Hematopoietic multipotent progenitor cell treated with erythropoietin and hydrocortisone succinate and interleukin-3 and kit ligand, for 4 days (in vitro differentiated cells): ENCODE data around the gene PPFIBP2.
"Not testable (repeated sequence)": the region's sequence is repeated elsewhere in the genome, so short reads cannot be mapped to it uniquely, and the experiment has no call there.

Source experiments
- DNase-seq: peaks from one replicate; pipeline ENCODE4 v3.0.0-alpha.2; 2015

Gene PPFIBP2

DNA sequence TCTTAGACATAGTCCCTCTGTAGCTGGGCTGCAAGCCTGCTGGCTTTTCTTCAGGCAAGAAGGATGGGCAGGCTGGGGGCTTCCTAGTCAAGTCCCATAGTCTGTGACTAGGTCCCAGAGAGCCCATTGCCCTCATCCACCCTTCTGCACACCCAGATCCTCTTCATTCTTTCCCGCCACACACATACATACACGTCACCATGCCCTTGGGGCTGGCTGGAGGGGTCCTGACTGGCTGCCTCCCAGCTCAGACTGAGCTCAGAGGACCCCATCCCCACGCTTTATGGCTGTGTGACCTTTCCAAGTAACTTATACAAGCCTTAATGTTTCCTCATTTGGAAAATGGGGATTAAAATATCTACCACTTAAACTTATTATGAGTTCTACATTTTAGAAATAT lies 13.5 kb upstream of the PPFIBP2 start:
- no peak for DNase-seq

- DNase-seq = no peak
Measured at GRCh38 chr11:7501251-7501650, 12.5 kb upstream of the PPFIBP2 start.

- no peak for DNase-seq
Measured at GRCh38 chr11:7501894-7502293, 11.9 kb upstream of the PPFIBP2 start.

GRCh38 chr11:7506243-7506642 lies 7.6 kb upstream of the PPFIBP2 start:
- no peak for DNase-seq

DNA sequence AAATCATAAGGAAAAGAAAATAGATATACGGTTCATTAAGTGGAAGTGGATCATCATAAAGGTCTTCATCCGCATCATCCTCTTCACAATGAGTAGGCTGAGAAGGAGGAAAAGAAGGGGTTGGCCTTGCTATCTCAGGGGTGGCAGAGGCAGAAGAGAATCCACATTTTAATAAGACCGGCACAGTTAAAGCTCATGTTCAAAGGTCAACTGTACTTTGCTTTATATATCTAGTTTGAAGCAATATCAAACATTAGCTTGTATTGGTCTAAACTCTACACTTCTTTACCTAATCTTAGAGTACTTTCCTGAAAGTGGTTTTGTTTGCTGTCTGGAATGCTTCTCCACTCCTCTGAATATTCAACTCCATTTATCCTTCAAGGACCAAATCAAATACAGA lies 5.7 kb upstream of the PPFIBP2 start:
- DNase-seq = no peak

DNA sequence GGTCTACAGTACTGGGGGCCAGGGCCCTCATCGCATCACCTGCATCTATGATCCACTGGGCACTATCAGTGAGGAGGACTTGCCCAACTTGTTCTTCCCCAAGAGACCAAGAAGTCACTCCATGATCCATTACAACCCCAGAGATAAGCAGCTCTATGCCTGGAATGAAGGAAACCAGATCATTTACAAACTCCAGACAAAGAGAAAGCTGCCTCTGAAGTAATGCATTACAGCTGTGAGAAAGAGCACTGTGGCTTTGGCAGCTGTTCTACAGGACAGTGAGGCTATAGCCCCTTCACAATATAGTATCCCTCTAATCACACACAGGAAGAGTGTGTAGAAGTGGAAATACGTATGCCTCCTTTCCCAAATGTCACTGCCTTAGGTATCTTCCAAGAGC lies 3.8 kb upstream of the PPFIBP2 start:
- DNase-seq = no peak

DNA sequence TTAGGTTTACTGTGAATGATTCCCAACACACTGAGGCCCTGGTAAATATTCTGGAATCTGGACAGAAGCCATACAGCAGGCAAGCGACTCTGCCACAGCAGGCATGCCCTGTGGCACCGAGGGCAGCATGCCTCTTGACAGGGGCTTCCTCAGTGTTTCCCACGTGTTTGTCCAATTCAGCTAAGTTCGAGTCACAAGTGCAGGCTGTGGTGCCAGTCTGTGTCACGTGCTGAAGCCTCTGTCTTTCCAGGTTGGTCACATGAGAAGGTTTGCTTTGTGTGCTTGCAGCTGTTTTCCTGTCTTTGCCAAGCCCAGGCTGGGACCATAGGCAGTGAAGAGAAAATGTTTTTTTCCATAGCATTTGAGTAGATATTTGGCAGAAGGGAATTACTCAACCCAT lies 2.4 kb upstream of the PPFIBP2 start:
- peak; percentile 47 for DNase-seq

DNA sequence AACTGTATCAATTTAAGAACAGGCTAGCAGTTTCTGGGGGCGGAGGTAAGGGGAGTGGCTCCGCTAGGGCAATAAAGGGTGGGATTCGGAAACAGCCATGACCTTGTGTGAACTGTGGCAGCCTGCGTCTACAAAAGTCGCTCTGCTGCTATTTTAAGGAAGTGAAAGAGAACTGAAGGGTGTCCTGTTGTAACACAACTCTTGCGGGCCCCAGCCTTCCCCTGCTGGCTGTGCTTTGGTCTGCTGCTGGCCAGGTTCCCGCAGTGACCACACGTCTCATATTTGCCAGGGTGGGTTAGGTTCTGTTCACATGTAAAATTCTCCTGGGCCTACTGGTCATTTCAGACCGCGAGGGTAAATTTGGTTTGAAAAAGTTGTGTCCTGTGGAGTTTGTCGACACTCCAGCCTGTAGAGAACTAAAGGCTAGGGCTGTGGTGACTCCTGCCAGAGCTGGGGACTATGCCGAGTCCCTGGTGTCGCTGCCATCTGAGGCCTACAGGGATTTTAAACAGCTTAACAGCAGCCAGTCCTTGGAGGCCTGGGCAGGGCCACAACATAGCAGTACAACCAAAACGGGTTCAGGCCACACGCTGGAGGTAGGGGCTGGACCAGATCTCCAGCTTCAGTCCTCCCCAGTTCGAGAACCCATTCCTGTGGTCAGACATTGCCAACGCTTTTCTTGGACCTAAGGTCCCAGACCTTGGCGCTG lies 1.1 kb upstream of the PPFIBP2 start:
- DNase-seq = peak; percentile 79

GRCh38 chr11:7514099-7514591 lies 346 bp downstream of the PPFIBP2 start:
- DNase-seq = peak; percentile 28

DNA sequence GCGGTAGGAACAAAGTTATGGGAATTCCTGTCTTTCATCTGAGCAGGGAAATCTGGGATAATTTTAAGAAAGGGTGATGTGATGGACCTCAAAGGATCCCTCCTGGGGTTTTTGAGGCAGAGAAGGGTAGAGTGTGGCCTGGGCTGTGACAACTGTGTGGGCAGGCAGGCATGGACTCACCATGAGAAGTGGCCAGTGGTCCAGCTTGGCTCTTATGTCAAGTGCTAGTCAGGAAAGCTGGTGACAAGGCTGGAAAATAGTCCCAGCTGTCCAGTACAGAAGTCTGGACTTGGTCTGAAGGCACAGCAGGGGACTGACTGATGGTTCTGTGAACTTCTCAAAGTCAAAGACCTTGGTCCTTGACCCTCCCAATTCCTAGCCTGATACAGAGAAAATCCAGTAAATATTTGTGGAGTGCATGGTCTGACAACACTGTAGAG lies 1.7 kb downstream of the PPFIBP2 start:
- DNase-seq = no peak

GRCh38 chr11:7516475-7516874 lies 2.7 kb downstream of the PPFIBP2 start:
- no peak for DNase-seq

DNA sequence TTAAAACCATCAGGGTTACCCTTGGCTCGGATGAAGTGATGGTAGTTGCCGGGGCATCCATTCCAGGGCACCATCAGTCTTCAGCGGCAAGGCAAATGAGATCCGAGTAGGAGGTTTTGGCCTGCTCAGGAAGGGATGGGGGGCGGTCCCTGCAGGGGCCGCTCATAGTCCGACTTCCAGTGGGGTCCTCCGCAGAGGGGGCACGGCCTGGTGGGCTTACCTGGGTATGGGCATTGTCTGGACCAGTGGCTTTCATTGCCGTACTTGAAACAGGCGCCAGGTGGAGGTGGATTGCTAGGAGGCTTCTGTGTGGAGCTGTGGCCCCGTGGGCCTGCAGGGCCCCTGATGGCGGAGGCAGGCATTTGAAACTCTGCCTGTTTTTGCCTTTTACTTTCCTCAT lies 3.9 kb downstream of the PPFIBP2 start:
- not testable (repeated sequence) for DNase-seq

DNA sequence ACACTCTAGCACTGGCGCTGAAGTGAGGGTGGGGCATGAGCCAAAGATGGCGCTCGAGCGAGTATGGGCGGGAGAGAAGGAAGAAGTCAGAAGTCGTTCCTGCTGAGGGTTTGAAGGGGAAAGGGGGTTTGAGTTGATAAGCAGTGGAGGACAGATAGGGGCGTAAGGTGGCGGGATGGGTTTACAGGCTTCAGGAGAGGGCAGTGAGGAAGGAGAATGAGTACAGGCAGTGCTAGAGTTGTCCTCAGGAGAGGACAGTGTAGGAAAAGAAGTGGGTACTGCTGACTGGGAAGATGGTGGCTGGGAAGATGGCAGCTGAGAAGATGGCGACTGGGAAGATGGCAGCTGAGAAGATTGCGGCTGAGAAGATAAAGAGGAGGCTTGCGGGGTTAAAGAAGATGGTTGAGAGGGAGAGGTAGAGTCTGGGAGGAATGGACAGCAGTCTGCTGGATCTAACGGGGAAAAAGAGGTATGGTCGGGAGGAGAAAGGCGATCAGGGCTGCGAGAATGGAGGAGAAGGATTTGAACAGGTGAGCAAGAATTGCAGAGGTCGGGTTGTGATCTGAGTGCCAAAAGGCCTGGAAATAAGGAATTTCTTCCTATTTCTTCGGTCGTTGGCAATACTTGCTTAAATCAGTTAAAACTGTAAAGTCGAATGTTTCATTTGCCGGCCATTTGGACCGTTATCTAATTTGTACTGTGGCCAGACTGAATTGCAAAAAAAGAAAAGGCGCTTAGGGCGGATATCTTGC lies 5.2 kb downstream of the PPFIBP2 start:
- no peak for DNase-seq

DNA sequence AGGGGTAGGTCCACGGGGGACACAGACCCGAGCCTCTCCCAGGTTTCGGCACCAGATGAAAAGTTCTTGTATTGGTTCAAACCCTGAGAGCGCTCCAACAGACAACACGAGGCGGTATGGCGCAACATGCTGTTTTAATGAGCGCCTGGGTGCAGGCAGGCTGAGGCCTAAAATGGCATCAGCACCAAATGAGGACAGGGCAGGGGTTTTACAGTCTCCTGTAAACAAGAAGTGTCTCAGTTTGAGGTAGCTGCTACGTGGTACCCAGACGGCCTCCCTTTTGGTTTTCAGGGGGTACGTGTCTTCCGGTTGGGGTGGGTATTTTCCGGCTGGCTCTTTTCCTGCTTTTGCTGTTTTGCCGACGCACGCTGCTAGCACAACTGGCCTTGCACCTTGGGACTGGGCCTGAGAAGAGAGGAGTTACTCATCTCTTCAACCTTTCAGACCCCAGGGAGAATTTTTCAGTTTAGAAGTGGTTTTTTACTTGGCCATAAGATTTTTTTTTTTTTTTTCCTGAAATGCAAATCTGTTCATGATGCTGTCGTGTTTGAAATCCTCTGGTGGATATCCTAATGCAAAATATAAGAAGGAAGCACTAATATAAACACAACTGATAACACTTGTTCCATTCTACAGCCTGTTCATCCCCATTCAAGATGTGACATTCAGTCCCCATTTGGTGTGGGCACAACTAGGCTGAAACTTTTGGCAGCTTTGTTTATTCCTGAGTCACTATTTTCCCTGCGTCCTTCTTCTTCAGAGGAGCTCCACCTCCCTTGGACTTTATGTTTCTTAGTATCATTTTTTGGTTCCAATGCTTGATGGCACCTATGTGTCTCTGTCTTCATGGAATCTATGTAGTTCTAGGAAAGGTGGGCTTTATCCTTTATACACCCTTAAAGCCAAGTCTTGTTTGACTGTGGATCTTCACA lies 6.5 kb downstream of the PPFIBP2 start:
- no peak for DNase-seq

GRCh38 chr11:7520981-7521487 lies 7.2 kb downstream of the PPFIBP2 start:
- DNase-seq = no peak

DNA sequence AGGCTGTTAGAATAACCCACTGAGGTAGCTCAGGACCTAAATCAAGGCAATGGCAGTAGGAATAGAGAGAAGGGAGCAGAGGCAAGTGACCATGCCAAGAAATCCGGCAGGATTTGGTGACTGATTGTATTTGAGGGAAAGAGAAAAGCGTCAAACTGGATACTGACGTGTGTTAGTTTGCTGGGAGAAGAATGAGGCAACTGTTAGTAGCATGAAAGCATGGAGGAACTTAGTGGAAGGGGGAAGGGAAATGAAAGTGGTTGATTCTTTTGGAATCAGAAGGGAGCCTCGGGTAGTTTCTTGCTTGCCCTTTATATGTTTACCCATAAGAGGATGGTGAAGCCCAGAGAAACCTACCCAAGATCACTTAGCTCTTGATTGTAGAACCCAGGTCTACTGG lies 8.3 kb downstream of the PPFIBP2 start:
- DNase-seq = no peak

- no peak for DNase-seq
Measured at GRCh38 chr11:7522546-7522945, 8.7 kb downstream of the PPFIBP2 start.

GRCh38 chr11:7523416-7524210 lies 9.8 kb downstream of the PPFIBP2 start:
- no peak for DNase-seq

DNA sequence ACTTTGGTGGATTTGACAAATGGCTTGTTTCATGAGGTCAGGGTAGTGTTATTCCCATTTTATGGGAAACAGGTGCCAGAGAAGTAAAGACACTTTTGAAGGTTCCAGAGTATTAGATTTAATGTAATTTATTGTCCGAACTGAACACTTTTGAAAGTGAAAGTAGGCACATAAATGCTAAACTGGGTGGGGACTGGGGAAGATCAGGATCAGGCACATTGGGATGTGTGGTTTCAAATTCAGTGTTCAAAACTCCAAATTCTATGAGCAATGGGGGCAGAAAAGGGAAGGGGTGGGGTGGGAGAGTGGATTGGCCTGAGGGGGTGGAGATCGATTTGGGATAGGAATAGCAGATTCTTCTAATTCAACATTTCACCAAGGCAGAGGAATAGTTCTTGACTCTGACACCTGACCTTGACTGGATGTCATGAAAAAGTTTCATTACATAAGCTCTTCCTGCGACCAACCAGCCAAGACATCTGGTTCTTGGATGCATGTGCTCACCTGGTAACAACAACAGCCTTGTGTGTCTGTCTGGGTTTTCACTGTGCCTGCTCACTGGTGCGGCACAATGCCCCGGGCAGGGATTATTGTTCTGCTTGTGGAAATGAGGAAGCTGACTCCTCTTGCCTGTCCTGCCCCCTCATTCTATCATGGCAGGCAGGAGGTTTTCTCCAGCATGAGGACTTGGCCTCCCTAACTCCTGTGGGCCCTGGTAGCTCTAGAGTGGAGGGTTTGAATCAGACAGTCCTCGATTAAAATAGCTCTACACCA lies 10.8 kb downstream of the PPFIBP2 start:
- DNase-seq = peak; percentile 13

- DNase-seq = no peak
Measured at GRCh38 chr11:7525424-7525823, 11.6 kb downstream of the PPFIBP2 start.

DNA sequence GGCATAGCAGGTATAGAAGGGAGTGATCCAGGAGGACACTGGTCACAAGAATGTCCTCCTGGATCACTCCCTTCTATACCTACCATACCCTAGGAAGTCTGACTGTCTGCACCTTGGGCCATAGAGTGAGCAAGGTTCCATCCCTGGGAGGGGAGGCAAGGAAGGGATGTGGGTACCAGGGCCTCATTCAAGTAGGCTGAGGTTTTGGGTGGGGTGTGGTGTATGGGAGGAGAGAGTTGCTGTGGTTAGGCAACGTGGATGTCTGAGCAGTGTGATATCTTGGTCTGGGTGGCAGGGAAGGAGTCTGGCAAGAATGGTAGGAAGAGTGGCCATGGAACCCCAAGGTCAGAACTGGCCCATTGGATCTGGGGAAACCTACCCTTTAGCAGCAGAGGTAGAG lies 13.2 kb downstream of the PPFIBP2 start:
- DNase-seq = peak; percentile 48
